ENCODE data around the gene PDK3.

PDK3 gene

DNA sequence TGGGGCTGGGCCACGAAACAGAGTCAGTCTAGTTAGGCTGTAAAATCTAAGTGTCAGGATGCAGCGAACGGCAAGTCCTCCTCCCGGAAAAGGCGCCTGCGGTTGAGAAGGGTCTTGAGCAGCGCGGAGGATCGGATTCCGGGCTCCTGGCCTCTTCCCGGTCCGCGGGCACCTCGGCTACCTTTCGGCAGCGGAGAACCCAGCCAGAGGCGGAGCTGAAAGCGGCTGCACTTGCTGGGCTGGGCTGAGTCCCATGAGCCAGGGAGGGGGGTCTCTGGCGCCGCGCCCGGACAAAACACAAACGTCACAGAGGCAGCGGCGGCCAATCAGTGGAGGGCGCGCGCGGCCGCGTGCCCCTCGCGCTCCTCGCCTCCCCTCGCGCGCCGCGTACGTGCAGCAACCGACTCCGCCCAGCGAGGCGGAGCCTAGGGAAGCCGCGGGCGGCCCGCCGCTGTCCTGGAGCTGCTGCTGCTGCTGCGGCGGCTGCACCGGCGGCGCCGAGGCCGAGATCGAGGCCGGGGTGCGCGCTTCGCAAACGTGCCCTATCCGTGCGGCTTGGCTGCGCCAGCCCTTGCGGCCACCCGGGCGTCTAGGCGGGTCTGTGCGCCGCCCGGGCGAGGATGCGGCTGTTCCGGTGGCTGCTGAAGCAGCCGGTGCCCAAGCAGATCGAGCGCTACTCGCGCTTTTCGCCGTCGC lies at the start of gene PDK3:
PDK3 (plus strand) TSS at position 451 of the 696 bp plus-strand sequence; CDS start at position 621, 170 bp downstream.
- no peaks in the 10 kb centered on the region for H3K27me3 ChIP-seq (replicated peaks; ENCODE audit: control insufficient read depth, insufficient read depth, low read length)
- TF ChIP-seq, protein P1, sequence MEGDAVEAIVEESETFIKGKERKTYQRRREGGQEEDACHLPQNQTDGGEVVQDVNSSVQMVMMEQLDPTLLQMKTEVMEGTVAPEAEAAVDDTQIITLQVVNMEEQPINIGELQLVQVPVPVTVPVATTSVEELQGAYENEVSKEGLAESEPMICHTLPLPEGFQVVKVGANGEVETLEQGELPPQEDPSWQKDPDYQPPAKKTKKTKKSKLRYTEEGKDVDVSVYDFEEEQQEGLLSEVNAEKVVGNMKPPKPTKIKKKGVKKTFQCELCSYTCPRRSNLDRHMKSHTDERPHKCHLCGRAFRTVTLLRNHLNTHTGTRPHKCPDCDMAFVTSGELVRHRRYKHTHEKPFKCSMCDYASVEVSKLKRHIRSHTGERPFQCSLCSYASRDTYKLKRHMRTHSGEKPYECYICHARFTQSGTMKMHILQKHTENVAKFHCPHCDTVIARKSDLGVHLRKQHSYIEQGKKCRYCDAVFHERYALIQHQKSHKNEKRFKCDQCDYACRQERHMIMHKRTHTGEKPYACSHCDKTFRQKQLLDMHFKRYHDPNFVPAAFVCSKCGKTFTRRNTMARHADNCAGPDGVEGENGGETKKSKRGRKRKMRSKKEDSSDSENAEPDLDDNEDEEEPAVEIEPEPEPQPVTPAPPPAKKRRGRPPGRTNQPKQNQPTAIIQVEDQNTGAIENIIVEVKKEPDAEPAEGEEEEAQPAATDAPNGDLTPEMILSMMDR (IDR thresholded peaks at IDR 0.05; ENCODE audit: insufficient read depth, low read length, poor library complexity, severe bottlenecking) = no peak
- peak within 1 kb of the TSS; percentile 72 for H3K4me3 ChIP-seq (replicated peaks; ENCODE audit: low read depth, low read length)
- no peaks in the 10 kb centered on the region for H3K36me3 ChIP-seq (ENCODE audit: control insufficient read depth, insufficient read depth, low read length)
- peak; percentile 93 for DNase-seq (ENCODE audit: extremely low read depth, insufficient read length)

DNA sequence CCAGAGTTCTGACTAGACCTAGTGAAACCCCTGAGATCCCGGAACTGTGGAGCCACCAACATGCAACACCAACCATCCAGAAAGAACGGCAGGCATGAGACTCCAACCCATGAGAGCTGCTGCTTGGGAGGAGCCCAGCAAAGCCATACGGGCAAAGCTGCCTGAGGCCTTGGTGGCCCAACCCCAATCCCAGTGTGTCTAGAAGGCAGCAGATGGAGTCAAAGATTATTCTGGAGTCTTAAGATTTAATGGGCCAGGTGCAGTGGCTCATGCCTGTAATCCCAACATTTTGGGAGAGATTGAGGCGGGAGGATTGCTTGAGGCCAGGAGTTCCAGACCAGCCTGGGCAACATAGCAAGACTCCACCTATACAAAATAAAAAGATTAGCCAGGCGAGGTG lies 49.2 kb upstream of the PDK3 start:
- TF ChIP-seq, protein P1 (IDR thresholded peaks at IDR 0.05; ENCODE audit: insufficient read depth, low read length, poor library complexity, severe bottlenecking) = no peak

DNA sequence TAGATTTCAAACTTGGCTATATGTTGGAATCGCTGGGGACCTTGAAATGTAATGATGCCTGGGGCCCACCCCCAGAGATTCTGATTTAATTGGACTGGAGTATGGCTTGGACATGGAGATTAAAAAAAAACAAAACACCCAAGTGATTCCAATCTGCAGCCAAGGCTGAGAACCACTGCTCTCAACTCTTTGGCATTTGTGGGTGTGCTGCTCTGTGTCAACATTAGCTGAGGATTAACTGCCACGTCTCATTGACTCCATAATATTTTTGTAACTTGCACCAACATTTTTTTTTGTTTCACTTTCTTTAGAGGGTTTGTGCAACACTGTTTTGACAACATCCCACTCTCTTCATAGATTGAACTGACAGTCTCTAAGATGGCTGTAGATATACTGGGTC lies 41.1 kb upstream of the PDK3 start:
- no peak overlapping the region for H3K4me3 ChIP-seq (replicated peaks; ENCODE audit: low read depth, low read length)
- TF ChIP-seq, protein P1 (IDR thresholded peaks at IDR 0.05; ENCODE audit: insufficient read depth, low read length, poor library complexity, severe bottlenecking) = no peak
- no peaks in the 10 kb centered on the region for H3K36me3 ChIP-seq (ENCODE audit: control insufficient read depth, insufficient read depth, low read length)
- H3K27me3 ChIP-seq (replicated peaks; ENCODE audit: control insufficient read depth, insufficient read depth, low read length) = no peaks in the 10 kb centered on the region
- no peak for DNase-seq (ENCODE audit: extremely low read depth, insufficient read length)

More for the DNA sequence above, 49.2 kb upstream of the PDK3 start:
- Histone ChIP-seq H3K27me3 (replicated peaks; ENCODE audit: control insufficient read depth, insufficient read depth, low read length) (no peaks in the 10 kb centered on the region), H3K36me3 (ENCODE audit: control insufficient read depth, insufficient read depth, low read length) (no peaks in the 10 kb centered on the region), H3K4me3 (replicated peaks; ENCODE audit: low read depth, low read length) (no peak overlapping the region)
- DNase-seq (ENCODE audit: extremely low read depth, insufficient read length) = no peak

DNA sequence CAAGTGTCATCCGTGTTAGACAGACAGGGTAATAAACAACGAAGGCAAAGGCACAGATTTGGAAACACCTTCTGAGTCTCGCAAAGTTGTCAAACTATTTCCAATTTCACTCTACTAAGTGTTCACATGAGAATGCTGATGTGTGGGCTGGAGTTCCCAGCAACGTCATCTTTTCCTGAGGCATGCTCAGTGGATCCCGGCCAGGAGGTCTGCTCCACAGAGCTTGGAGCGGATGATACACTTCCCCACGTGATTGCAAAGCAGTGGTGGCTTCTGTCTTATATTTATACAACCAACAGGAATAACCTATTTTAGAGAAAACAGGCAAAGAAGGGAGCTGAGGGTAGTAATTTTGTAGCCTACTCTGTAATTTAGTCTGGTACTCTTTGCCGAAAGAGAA lies 40.1 kb upstream of the PDK3 start:
- TF ChIP-seq, protein P1 (IDR thresholded peaks at IDR 0.05; ENCODE audit: insufficient read depth, low read length, poor library complexity, severe bottlenecking) = no peak
- no peak for DNase-seq (ENCODE audit: extremely low read depth, insufficient read length)
- H3K4me3 ChIP-seq (replicated peaks; ENCODE audit: low read depth, low read length) = no peak overlapping the region
- no peaks in the 10 kb centered on the region for H3K27me3 ChIP-seq (replicated peaks; ENCODE audit: control insufficient read depth, insufficient read depth, low read length)
- no peaks in the 10 kb centered on the region for H3K36me3 ChIP-seq (ENCODE audit: control insufficient read depth, insufficient read depth, low read length)

DNA sequence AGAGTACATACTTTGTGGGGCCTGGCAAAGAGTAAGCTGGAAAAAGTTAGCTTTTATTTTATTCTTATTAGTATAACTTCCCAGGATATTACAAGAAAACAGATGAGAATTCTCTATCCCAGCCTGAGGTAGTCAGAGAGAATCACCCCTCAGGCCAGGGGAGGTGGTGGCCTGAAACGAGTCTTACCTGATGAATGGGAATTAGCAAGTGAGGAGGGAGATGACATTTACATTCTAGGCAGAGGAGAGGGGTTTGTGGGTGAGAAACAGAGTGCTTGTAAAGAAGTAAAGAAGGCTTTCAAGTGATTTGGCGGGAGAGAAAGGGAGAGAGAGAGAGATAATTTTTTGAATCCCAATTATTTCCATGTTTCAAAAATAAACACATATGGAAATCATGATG lies 39.3 kb upstream of the PDK3 start:
- DNase-seq (ENCODE audit: extremely low read depth, insufficient read length) = no peak
- no peak overlapping the region for H3K4me3 ChIP-seq (replicated peaks; ENCODE audit: low read depth, low read length)
- H3K36me3 ChIP-seq (ENCODE audit: control insufficient read depth, insufficient read depth, low read length) = no peaks in the 10 kb centered on the region
- no peaks in the 10 kb centered on the region for H3K27me3 ChIP-seq (replicated peaks; ENCODE audit: control insufficient read depth, insufficient read depth, low read length)
- TF ChIP-seq, protein P1 (IDR thresholded peaks at IDR 0.05; ENCODE audit: insufficient read depth, low read length, poor library complexity, severe bottlenecking) = no peak
